Measurements from ENCODE around the gene AMBRA1. TPM values are rescaled to one million over a fixed set of nuclear protein-coding genes. Genes with fewer than 3 reads are reported as not detected.

AMBRA1 gene
- polyA plus RNA-seq, 1 donor from 2014 or later, result 34.5 TPM

- Histone ChIP-seq H3K9ac (ENCODE audit: low read length) (no peak overlapping the region), H3F3A (ENCODE audit: insufficient read depth, low read length, poor library complexity, severe bottlenecking) (peaks cover 5% of the 10 kb centered on the region), H3K27me3 (ENCODE audit: insufficient read depth, low read depth, low read length) (no peaks in the 10 kb centered on the region), H3K4me2 (ENCODE audit: low read length) (no peak overlapping the region), H2AFZ (ENCODE audit: low read depth, low read length) (no peak overlapping the region), H3K36me3 (ENCODE audit: insufficient read depth, low read length) (no peaks in the 10 kb centered on the region), H3K9me2 (ENCODE audit: insufficient read depth, low read length) (no peaks in the 10 kb centered on the region), H4K20me1 (ENCODE audit: insufficient read depth) (no peaks in the 10 kb centered on the region), H3K27ac (ENCODE audit: low read length) (no peak overlapping the region), H3K9me3 (ENCODE audit: low read length) (no peaks in the 10 kb centered on the region), H3K4me3 (ENCODE audit: low read length) (no peak overlapping the region), H3K79me2 (replicated peaks; ENCODE audit: insufficient read depth, low read length) (no peaks in the 10 kb centered on the region)
- TF ChIP-seq REST (IDR thresholded peaks at IDR 0.05; ENCODE audit: borderline replicate concordance) (no peak), RAD21 (conservative IDR thresholded peaks at IDR 0.05) (no peak), CTCF (IDR thresholded peaks at IDR 0.05; ENCODE audit: poor library complexity, severe bottlenecking) (no peak), MXI1 (conservative IDR thresholded peaks at IDR 0.05; ENCODE audit: poor library complexity, severe bottlenecking) (no peak), SMC3 (conservative IDR thresholded peaks at IDR 0.05; ENCODE audit: poor library complexity) (no peak), EP300 (conservative IDR thresholded peaks at IDR 0.05; ENCODE audit: poor library complexity, severe bottlenecking) (no peak), POLR2AphosphoS5 (IDR thresholded peaks at IDR 0.05) (no peak), TAF1 (IDR thresholded peaks at IDR 0.05; ENCODE audit: low read depth) (no peak)
These were observed 142.9 kb downstream of the AMBRA1 start for GRCh38 chr11:46450846-46451477.

- Histone ChIP-seq H3K9ac (ENCODE audit: low read length) (no peak overlapping the region), H3K79me2 (replicated peaks; ENCODE audit: insufficient read depth, low read length) (no peaks in the 10 kb centered on the region), H3K27ac (ENCODE audit: low read length) (no peak overlapping the region), H3K9me3 (ENCODE audit: low read length) (no peaks in the 10 kb centered on the region), H3K4me3 (ENCODE audit: low read length) (no peak overlapping the region), H3K36me3 (ENCODE audit: insufficient read depth, low read length) (no peaks in the 10 kb centered on the region), H2AFZ (ENCODE audit: low read depth, low read length) (no peak overlapping the region), H3K27me3 (ENCODE audit: insufficient read depth, low read depth, low read length) (no peaks in the 10 kb centered on the region), H4K20me1 (ENCODE audit: insufficient read depth) (no peaks in the 10 kb centered on the region), H3F3A (ENCODE audit: insufficient read depth, low read length, poor library complexity, severe bottlenecking) (no peaks in the 10 kb centered on the region), H3K9me2 (ENCODE audit: insufficient read depth, low read length) (no peaks in the 10 kb centered on the region), H3K4me2 (ENCODE audit: low read length) (no peak overlapping the region)
- TF ChIP-seq EP300 (conservative IDR thresholded peaks at IDR 0.05; ENCODE audit: poor library complexity, severe bottlenecking), result no peak
- no peak for TF ChIP-seq CTCF (IDR thresholded peaks at IDR 0.05; ENCODE audit: poor library complexity, severe bottlenecking)
- no peak for TF ChIP-seq SMC3 (conservative IDR thresholded peaks at IDR 0.05; ENCODE audit: poor library complexity)
- no peak for TF ChIP-seq MXI1 (conservative IDR thresholded peaks at IDR 0.05; ENCODE audit: poor library complexity, severe bottlenecking)
- TF ChIP-seq TAF1 (IDR thresholded peaks at IDR 0.05; ENCODE audit: low read depth), result no peak
- no peak for TF ChIP-seq REST (IDR thresholded peaks at IDR 0.05; ENCODE audit: borderline replicate concordance)
- TF ChIP-seq POLR2AphosphoS5 (IDR thresholded peaks at IDR 0.05), result no peak
- TF ChIP-seq EZH2 (IDR thresholded peaks at IDR 0.05; ENCODE audit: borderline replicate concordance, insufficient read depth, low read length, poor library complexity, severe bottlenecking), result no peak
- no peak for TF ChIP-seq RAD21 (conservative IDR thresholded peaks at IDR 0.05)
These were observed 146.3 kb downstream of the AMBRA1 start for GRCh38 chr11:46447544-46447943.

All from neural cell (in vitro differentiated cells).